Immature natural killer cell (primary cell): ENCODE data around the gene UCP3. TPM values are rescaled to one million over a fixed set of nuclear protein-coding genes. Genes with fewer than 3 reads are reported as not detected.
A peak's percentile ranks its signal among the peaks of the same experiment; 100 is the strongest.
"Not testable (repeated sequence)": the region's sequence is repeated elsewhere in the genome, so short reads cannot be mapped to it uniquely, and the experiment has no call there.

Experiments
- DNase-seq, 3 donors: peaks; one replicate each; pipeline ENCODE4 v3.0.0; 2022; ENCODE audit warnings: mixed read lengths in 1 of 3
- H3K27ac Mint-ChIP-seq, 6 donors: one replicate each; pipeline ENCODE4 v1.8.0; 2020; ENCODE audit warnings: mixed read lengths in 6 of 6, mild to moderate bottlenecking in 5 of 6, inconsistent platforms in 4 of 6, moderate library complexity in 3 of 6
- H3K27me3 Mint-ChIP-seq, 3 donors: one replicate each; pipeline ENCODE4 v1.8.0; 2020 to 2021; ENCODE audit warnings: low read depth in 3 of 3, mild to moderate bottlenecking in 3 of 3, mixed read lengths in 3 of 3, moderate library complexity in 3 of 3, inconsistent platforms in 1 of 3
- H3K36me3 Mint-ChIP-seq, 3 donors: one replicate each; pipeline ENCODE4 v1.8.0; 2020; ENCODE audit warnings: mixed read lengths in 3 of 3, inconsistent platforms in 2 of 3, mild to moderate bottlenecking in 2 of 3
- H3K4me1 Mint-ChIP-seq, 2 donors: one replicate each; pipeline ENCODE4 v1.8.0; 2020; ENCODE audit warnings: inconsistent platforms in 2 of 2, mild to moderate bottlenecking in 2 of 2, mixed read lengths in 2 of 2, moderate library complexity in 1 of 2
- H3K4me3 Mint-ChIP-seq, 5 donors: one replicate each; pipeline ENCODE4 v1.8.0; 2020; ENCODE audit warnings: mild to moderate bottlenecking in 5 of 5, mixed read lengths in 5 of 5, inconsistent platforms in 3 of 5, moderate library complexity in 3 of 5
- H3K9me3 Mint-ChIP-seq, 6 donors: one replicate each; pipeline ENCODE4 v1.8.0; 2020; ENCODE audit warnings: mild to moderate bottlenecking in 6 of 6, mixed read lengths in 6 of 6, inconsistent platforms in 4 of 6, moderate library complexity in 3 of 6
- polyA plus RNA-seq, 3 donors: library from polyadenylated mRNA; unstranded; fragments of 300-500 nt; fragmentation: Illumina TruSeq; gene quantifications; one replicate each; pipeline ENCODE4 v1.2.3, GENCODE V29; 2021

Gene UCP3
- polyA plus RNA-seq, 3 donors from 2014 or later = 0.41 to 1.3 (median 0.52) TPM

DNA sequence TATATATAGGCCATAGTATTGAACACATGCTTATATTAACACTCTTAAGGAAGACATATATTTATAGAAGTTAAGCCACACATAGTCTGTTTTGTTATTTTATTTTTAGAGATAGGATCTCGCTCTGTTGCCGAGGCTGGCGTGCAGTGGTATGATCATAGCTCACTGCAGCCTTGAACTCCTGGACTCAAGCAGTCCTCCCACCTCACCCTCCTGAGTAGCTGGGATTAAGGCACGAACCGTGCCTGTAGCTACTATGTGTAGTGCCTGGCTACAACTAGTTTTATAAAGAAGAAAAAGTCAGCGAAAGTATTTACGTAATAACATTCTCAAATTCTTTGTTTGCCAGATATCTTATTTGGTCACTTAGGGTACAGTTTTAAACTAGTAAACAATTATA is 20.7 kb downstream of the UCP3 start:
- H3K4me3 Mint-ChIP-seq = no peak overlapping the region
- no peaks in the 10 kb centered on the region for H3K9me3 Mint-ChIP-seq
- DNase-seq = no peak
- H3K36me3 Mint-ChIP-seq = no peaks in the 10 kb centered on the region
- H3K27ac Mint-ChIP-seq = no peak overlapping the region
- H3K4me1 Mint-ChIP-seq = peaks cover 11 to 16% of the 10 kb centered on the region in 2 donors
- H3K27me3 Mint-ChIP-seq = peaks cover 0 to 11% (median 2%) of the 10 kb centered on the region in 3 donors

DNA sequence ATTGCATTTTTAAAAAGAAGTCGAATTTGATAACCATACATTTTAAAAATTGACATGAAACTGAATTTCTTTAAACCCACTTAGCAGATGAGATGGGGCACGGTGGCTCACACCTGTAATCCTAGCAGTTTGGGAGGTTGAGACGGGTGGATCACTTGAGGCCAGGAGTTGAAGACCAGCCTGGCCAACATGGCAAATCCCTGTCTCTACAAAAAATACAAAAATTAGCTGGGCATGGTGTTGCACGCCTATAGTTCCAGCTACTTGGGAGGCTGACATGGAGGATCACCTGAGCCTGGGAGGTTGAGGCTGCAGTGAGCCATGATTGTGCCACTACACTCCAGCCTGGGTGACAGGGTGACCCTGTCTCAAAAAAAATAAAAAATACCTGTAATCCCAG is 23.2 kb downstream of the UCP3 start:
- peaks cover 9 to 26% (median 10%) of the 10 kb centered on the region in 3 donors for H3K27me3 Mint-ChIP-seq
- not testable (repeated sequence) for H3K9me3 Mint-ChIP-seq, H3K4me3 Mint-ChIP-seq, DNase-seq
- peaks cover 18 to 19% of the 10 kb centered on the region in 2 donors for H3K4me1 Mint-ChIP-seq
- peak overlapping the region in 2 of 6 donors; percentile 60 to 70 for H3K27ac Mint-ChIP-seq
- H3K36me3 Mint-ChIP-seq = peaks cover 15 to 16% (median 16%) of the 10 kb centered on the region in 3 donors

GRCh38 chr11:73983741-73984538 is 24.9 kb downstream of the UCP3 start:
- Mint-ChIP-seq H3K27ac (peak overlapping the region; percentile 96 to 100 (median 99)), H3K36me3 (peaks cover 27 to 31% (median 29%) of the 10 kb centered on the region in 3 donors), H3K27me3 (peaks cover 13 to 28% (median 13%) of the 10 kb centered on the region in 3 donors), H3K4me1 (peaks cover 35 to 36% of the 10 kb centered on the region in 2 donors), H3K4me3 (peak overlapping the region; percentile 96 to 99 (median 99)), H3K9me3 (peaks cover 0 to 2% (median 0%) of the 10 kb centered on the region in 6 donors)
- no peak for DNase-seq

- H3K4me3 Mint-ChIP-seq = peak overlapping the region; percentile 96 to 99 (median 99)
- peaks cover 43 to 44% of the 10 kb centered on the region in 2 donors for H3K4me1 Mint-ChIP-seq
- H3K36me3 Mint-ChIP-seq = peaks cover 29 to 39% (median 37%) of the 10 kb centered on the region in 3 donors
These were observed 25.7 kb downstream of the UCP3 start for GRCh38 chr11:73982990-73983740.

GRCh38 chr11:73982595-73982989 is 26.3 kb downstream of the UCP3 start, which contains the start of gene UCP2:
UCP2 (minus strand) TSS chr11:73982843; CDS start chr11:73978378, 4,465 bp downstream.
- H3K9me3 Mint-ChIP-seq = peaks cover 0 to 2% (median 0%) of the 10 kb centered on the region in 6 donors
- H3K4me3 Mint-ChIP-seq = peak within 1 kb of the TSS; percentile 96 to 99 (median 99)
- DNase-seq = peak; percentile 76 to 81 (median 80)
- H3K27ac Mint-ChIP-seq = peak within 1 kb of the TSS; percentile 96 to 100 (median 99)
- H3K27me3 Mint-ChIP-seq = peaks cover 14 to 27% (median 14%) of the 10 kb centered on the region in 3 donors
- peaks cover 49 to 50% of the 10 kb centered on the region in 2 donors for H3K4me1 Mint-ChIP-seq
- peaks cover 31 to 44% (median 40%) of the 10 kb centered on the region in 3 donors for H3K36me3 Mint-ChIP-seq

More at GRCh38 chr11:73982990-73983740, 25.7 kb downstream of the UCP3 start:
- Mint-ChIP-seq H3K9me3 (peaks cover 0 to 2% (median 0%) of the 10 kb centered on the region in 6 donors), H3K27me3 (peaks cover 14 to 29% (median 14%) of the 10 kb centered on the region in 3 donors), H3K27ac (peak overlapping the region; percentile 96 to 100 (median 99))
- DNase-seq = peak; percentile 94

- Mint-ChIP-seq H3K27me3 (peaks cover 14 to 27% (median 14%) of the 10 kb centered on the region in 3 donors), H3K4me1 (peaks cover 62 to 63% of the 10 kb centered on the region in 2 donors), H3K36me3 (peaks cover 43 to 58% (median 49%) of the 10 kb centered on the region in 3 donors), H3K9me3 (peaks cover 0 to 2% (median 0%) of the 10 kb centered on the region in 6 donors), H3K4me3 (peak overlapping the region; percentile 96 to 99 (median 99)), H3K27ac (peak overlapping the region; percentile 93 to 99 (median 96))
- DNase-seq = no peak
These were observed 27.7 kb downstream of the UCP3 start for GRCh38 chr11:73981051-73981805.

DNA sequence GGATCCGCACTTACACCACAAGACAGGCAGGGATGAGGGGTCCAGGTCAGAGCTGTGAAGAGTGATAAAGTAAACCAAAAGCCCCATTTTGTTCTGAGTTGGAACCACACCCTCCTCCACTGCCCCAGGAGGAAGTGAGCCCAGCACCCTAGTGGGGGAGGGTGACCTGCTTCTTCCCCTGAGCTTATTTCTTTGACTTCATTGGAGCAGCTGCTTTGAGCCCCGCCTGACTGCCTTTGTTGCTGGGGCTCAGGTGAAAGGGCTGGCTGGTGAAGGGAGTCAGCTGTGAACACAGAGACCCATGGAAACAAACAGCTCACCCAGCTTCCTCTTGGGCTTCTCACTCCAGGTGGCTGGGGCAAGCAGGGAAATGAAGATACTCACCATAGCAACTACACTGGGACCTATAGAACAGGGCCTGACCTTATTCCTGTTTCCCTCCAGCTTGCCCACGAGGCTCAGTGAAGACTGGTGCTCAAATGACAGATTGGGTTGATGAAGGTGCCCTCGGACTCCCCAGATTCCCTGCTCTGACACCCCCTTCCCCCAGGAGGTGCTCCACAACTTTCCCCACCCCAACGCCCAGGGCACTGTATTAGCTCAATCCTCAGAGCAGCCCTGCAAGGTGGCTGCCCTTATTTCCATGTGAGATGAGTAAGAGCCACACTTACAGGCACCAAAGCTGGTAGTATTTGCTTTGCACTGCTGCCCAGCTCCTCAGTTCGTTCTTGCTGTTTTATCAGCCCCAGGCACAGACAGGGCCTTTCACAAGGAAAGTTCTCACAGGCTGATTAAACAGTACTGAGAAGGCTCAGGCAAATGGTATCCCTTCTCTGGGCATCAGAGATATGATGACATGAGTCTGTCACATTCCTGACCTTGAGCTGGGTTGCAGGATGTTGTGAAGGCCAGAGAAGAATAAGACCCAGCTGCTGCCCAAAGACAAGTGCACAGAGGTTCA is 28.6 kb downstream of the UCP3 start:
- Mint-ChIP-seq H3K4me1 (peaks cover 72 to 73% of the 10 kb centered on the region in 2 donors), H3K9me3 (peaks cover 0 to 2% (median 0%) of the 10 kb centered on the region in 6 donors), H3K4me3 (peak overlapping the region; percentile 96 to 99 (median 99)), H3K27ac (peak overlapping the region; percentile 93 to 99 (median 96)), H3K36me3 (peaks cover 46 to 67% (median 51%) of the 10 kb centered on the region in 3 donors), H3K27me3 (peaks cover 14 to 27% (median 14%) of the 10 kb centered on the region in 3 donors)
- peak; percentile 77 to 82 (median 78) for DNase-seq

DNA sequence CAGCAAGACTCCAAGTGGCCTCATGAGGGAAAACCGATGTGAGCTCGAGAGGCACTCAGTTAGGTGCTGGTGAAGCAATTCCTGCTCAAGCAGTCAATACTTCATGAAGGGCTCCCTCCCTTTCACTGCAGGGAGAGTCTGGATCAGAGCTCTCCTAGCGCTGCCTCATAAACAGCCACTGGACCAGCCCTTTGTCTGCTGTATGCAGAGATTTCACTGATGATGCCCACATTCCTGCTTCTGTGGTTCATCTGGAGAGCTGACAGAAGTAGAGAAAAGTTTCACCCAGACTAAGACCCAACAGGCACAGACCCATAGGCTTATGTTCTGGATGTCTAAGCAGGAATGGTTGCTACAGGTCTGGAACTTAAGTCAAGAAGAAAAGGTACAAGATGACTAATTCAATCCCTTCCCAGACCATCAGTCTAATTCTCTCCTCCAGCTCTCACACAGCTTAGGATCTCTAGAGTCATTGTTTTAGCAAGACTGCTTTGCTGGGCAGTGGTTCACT is 30.3 kb downstream of the UCP3 start:
- Mint-ChIP-seq H3K9me3 (peaks cover 0 to 2% (median 0%) of the 10 kb centered on the region in 6 donors), H3K27ac (peak overlapping the region; percentile 93 to 97 (median 96)), H3K4me1 (peaks cover 83 to 85% of the 10 kb centered on the region in 2 donors), H3K36me3 (peaks cover 57 to 80% (median 59%) of the 10 kb centered on the region in 3 donors), H3K4me3 (peak overlapping the region; percentile 96 to 99 (median 99)), H3K27me3 (peaks cover 14 to 21% (median 16%) of the 10 kb centered on the region in 3 donors)
- no peak for DNase-seq

DNA sequence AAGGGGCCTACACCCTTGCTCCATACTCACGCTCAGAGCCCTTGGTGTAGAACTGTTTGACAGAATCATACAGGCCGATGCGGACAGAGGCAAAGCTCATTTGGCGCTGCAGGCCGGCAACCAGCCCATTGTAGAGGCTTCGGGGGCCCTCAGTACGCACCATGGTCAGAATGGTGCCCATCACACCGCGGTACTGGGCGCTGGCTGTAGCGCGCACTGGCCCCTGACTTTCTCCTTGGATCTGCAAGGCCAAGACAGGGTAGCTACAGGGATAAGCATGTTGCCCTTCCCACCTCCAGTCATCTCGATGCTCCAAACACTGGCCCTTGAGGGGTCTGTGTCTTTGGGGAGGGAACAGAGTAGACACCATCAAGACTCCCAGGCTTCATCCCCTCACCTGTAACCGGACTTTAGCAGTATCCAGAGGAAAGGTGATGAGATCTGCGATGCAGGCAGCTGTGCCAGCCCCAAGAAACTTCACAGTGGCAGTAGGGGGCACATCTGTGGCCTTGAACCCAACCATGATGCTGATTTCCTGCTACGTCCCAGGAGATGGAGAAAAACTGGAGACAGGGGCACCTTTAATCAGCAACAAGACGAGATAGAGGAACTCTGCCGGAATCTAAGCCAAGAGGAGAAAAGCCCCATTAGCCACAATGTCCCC is 30.9 kb downstream of the UCP3 start:
- no peak for DNase-seq
- Mint-ChIP-seq H3K4me1 (peaks cover 85 to 87% of the 10 kb centered on the region in 2 donors), H3K36me3 (peaks cover 57 to 79% (median 59%) of the 10 kb centered on the region in 3 donors), H3K4me3 (peak overlapping the region; percentile 96 to 99 (median 99)), H3K9me3 (peaks cover 0 to 1% (median 0%) of the 10 kb centered on the region in 6 donors), H3K27ac (peak overlapping the region; percentile 93 to 97 (median 96)), H3K27me3 (peaks cover 12 to 15% (median 15%) of the 10 kb centered on the region in 3 donors)

GRCh38 chr11:73976451-73977151 is 32.3 kb downstream of the UCP3 start:
- Mint-ChIP-seq H3K36me3 (peaks cover 52 to 74% (median 53%) of the 10 kb centered on the region in 3 donors), H3K27me3 (peaks cover 4 to 9% (median 8%) of the 10 kb centered on the region in 3 donors), H3K27ac (peak overlapping the region; percentile 93 to 97 (median 96)), H3K4me1 (peaks cover 99 to 100% of the 10 kb centered on the region in 2 donors), H3K9me3 (no peaks in the 10 kb centered on the region), H3K4me3 (peak overlapping the region; percentile 42 to 99 (median 76))
- DNase-seq = no peak

DNA sequence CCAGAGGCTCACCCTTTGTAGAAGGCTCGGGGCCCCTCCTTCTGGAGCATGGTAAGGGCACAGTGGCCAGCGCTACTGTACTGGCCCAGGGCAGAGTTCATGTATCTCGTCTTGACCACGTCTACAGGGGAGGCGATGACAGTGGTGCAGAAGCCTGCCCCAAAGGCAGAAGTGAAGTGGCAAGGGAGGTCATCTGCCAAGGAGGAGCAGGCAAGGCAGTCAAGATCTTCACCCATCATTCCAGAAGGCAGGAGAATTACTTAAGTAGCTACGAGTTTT is 33.5 kb downstream of the UCP3 start:
- peaks cover 4 to 9% (median 4%) of the 10 kb centered on the region in 3 donors for H3K27me3 Mint-ChIP-seq
- H3K36me3 Mint-ChIP-seq = peaks cover 40 to 62% (median 41%) of the 10 kb centered on the region in 3 donors
- no peaks in the 10 kb centered on the region for H3K9me3 Mint-ChIP-seq
- peak overlapping the region; percentile 83 to 97 (median 94) for H3K27ac Mint-ChIP-seq
- no peak for DNase-seq
- peaks cover 99% of the 10 kb centered on the region in 2 donors for H3K4me1 Mint-ChIP-seq
- H3K4me3 Mint-ChIP-seq = peak overlapping the region; percentile 54 to 81 (median 76)
